A549 (cell line): ENCODE results near the gene RPL35.

Experiments used
- MYC ChIP-seq: IDR thresholded peaks from 2 replicates; pipeline ENCODE4 v1.6.1; 2012; ENCODE audit warnings: mild to moderate bottlenecking, inconsistent platforms, low read length, improper control_type of control experiment, borderline replicate concordance
- POLR2AphosphoS2 ChIP-seq: conservative IDR thresholded peaks from 2 replicates; pipeline ENCODE4 v1.6.1; 2012; ENCODE audit warnings: low read length, improper control_type of control experiment, inconsistent platforms
- TF ChIP-seq, protein P1 (sequence below): fragments of 150-350 bp; IDR thresholded peaks from 2 replicates; pipeline ENCODE4 v1.6.1; 2014; ENCODE audit warnings: low read depth, mild to moderate bottlenecking, low read length
- TF ChIP-seq, protein P2 (sequence below): IDR thresholded peaks from 2 replicates; pipeline ENCODE4 v1.6.1; 2012; ENCODE audit warnings: low read depth, borderline replicate concordance

DNA sequence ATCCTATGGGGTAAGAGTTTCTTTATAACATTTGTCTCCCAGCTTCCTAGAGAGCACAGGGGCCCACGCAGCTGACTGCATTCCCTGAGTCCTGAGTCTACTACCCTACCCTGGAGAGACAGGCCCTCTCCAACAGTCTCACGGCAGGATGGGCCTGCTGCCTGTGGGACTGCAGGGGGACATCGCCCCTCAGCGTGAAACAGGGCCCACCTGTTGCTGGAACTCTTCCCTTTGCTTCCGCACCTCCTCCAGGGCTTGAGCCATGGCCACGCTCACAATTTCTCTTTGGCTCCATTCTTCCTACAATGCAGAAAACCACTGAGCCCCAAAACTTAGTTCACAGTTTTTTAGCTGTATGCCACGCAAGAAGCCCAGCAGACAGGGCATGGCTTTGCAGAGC is 28.4 kb upstream of the RPL35 start:
- TF ChIP-seq POLR2AphosphoS2 (no peak), MYC (no peak)
- TF ChIP-seq, protein P1, sequence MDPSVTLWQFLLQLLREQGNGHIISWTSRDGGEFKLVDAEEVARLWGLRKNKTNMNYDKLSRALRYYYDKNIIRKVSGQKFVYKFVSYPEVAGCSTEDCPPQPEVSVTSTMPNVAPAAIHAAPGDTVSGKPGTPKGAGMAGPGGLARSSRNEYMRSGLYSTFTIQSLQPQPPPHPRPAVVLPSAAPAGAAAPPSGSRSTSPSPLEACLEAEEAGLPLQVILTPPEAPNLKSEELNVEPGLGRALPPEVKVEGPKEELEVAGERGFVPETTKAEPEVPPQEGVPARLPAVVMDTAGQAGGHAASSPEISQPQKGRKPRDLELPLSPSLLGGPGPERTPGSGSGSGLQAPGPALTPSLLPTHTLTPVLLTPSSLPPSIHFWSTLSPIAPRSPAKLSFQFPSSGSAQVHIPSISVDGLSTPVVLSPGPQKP = no peak
- TF ChIP-seq, protein P2, sequence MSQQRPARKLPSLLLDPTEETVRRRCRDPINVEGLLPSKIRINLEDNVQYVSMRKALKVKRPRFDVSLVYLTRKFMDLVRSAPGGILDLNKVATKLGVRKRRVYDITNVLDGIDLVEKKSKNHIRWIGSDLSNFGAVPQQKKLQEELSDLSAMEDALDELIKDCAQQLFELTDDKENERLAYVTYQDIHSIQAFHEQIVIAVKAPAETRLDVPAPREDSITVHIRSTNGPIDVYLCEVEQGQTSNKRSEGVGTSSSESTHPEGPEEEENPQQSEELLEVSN = no peak
